HG03175 (cell line): Measurements from ENCODE around the gene SPTSSA.
"Not testable (repeated sequence)": the region's sequence is repeated elsewhere in the genome, so short reads cannot be mapped to it uniquely, and the experiment has no call there.

Experiments used
- ATAC-seq: cut with Tn5 transposase; IDR thresholded peaks from one replicate; pipeline ENCODE4 v1.9.1; 2021; ENCODE audit warnings: mild to moderate bottlenecking, moderate library complexity; ENCODE audit not compliant: unreplicated experiment

Gene SPTSSA

GRCh38 chr14:34428102-34428466 lies 34.0 kb downstream of the SPTSSA start:
- ATAC-seq: not testable (repeated sequence)

- ATAC-seq: no peak
These were observed 35.4 kb downstream of the SPTSSA start for GRCh38 chr14:34426313-34427295.

- ATAC-seq: no peak
These were observed 36.8 kb downstream of the SPTSSA start for GRCh38 chr14:34425095-34425851.

GRCh38 chr14:34424488-34424887 lies 37.6 kb downstream of the SPTSSA start:
- no peak for ATAC-seq

- no peak for ATAC-seq
These were observed 38.6 kb downstream of the SPTSSA start for GRCh38 chr14:34423445-34423844.

GRCh38 chr14:34420547-34421150 lies 41.4 kb downstream of the SPTSSA start:
- no peak for ATAC-seq

- ATAC-seq: no peak
These were observed 52.3 kb downstream of the SPTSSA start for GRCh38 chr14:34409721-34410120.

- no peak for ATAC-seq
These were observed 54.1 kb downstream of the SPTSSA start for GRCh38 chr14:34407951-34408350.

- no peak for ATAC-seq
These were observed 57.6 kb downstream of the SPTSSA start for GRCh38 chr14:34404416-34404815.

- no peak for ATAC-seq
These were observed 58.4 kb downstream of the SPTSSA start for GRCh38 chr14:34403646-34404045.

- no peak for ATAC-seq
These were observed 64.0 kb downstream of the SPTSSA start for GRCh38 chr14:34398024-34398423.

GRCh38 chr14:34387974-34388516 lies 74.0 kb downstream of the SPTSSA start:
- no peak for ATAC-seq

GRCh38 chr14:34386865-34387485 lies 75.1 kb downstream of the SPTSSA start:
- ATAC-seq: no peak

GRCh38 chr14:34385881-34386280 lies 76.2 kb downstream of the SPTSSA start:
- not testable (repeated sequence) for ATAC-seq

GRCh38 chr14:34383839-34384238 lies 78.2 kb downstream of the SPTSSA start:
- ATAC-seq: no peak
